HCT116 (cell line): ENCODE measurements around the gene GPBAR1. TPM values are rescaled to one million over a fixed set of nuclear protein-coding genes. Genes with fewer than 3 reads are reported as not detected.

Source experiments
- ATAC-seq: fragments of 200-7000 bp; cut with Tn5 transposase; 2 replicates; pipeline ENCODE4 v1.9.1; 2020; ENCODE audit warnings: mild to moderate bottlenecking, moderate library complexity
- BruUV-seq: library from RNA; stranded (reverse); fragments of 400-500 nt; replicated peaks from 2 replicates; lab custom pipeline; 2021; lab: Mats Ljungman, UMichigan
- CTCF ChIA-PET: fragments of 300-600 bp; sonication (Branson Sonifier 250); formaldehyde crosslinking; loops from one replicate; lab custom pipeline; 2021; ENCODE audit warnings: antibody characterized with exemption; lab: Charles Lee
- POLR2A ChIA-PET: fragments of 300-600, 350-600 bp; sonication (Branson Sonifier 250); formaldehyde crosslinking; loops from one replicate; lab custom pipeline; 2021; ENCODE audit warnings: antibody characterized with exemption; lab: Charles Lee
- RAD21 ChIA-PET, 2 experiments: fragments of 300-600 bp; sonication (Branson Sonifier 250); formaldehyde crosslinking; loops; one replicate each; lab custom pipeline; 2023; ENCODE audit warnings: low total read pairs in 2 of 2; ENCODE audit not compliant: uncharacterized antibody in 2 of 2, unreplicated experiment in 2 of 2, low non-redundant PET in 1 of 2; lab: Charles Lee
- DNase-seq: peaks from one replicate; pipeline ENCODE4 v3.0.0-alpha.2; 2010; ENCODE audit warnings: low read depth, low spot score
- H2AFZ ChIP-seq: fragments of 200-600 bp; shearing (Covaris generic), sonication (generic); 2 replicates; pipeline ENCODE4 v1.6.1; 2017; ENCODE audit warnings: low read depth, mixed run types, mixed read lengths, antibody characterized with exemption, low read length; ENCODE audit not compliant: poor library complexity, severe bottlenecking
- H3K27ac ChIP-seq: 2 replicates; pipeline ENCODE4 v1.5.1; 2012; ENCODE audit warnings: low read depth, low read length
- H3K27me3 ChIP-seq: fragments of 200-600 bp; sonication (generic); 2 replicates; pipeline ENCODE4 v1.6.1; 2016; ENCODE audit warnings: mixed run types, low read length, mixed read lengths; ENCODE audit not compliant: insufficient read depth
- H3K36me3 ChIP-seq, 2 experiments: fragments of 200-500 bp in 1 of 2; fragments of 200-600 bp in 1 of 2; sonication (Bioruptor generic) in 1 of 2; sonication (generic) in 1 of 2; 2 replicates each; pipeline versions ENCODE4 v1.5.1 to v1.6.1; 2014 to 2016; ENCODE audit warnings: low read length in 2 of 2, inconsistent platforms in 1 of 2, mixed read lengths in 1 of 2, mixed run types in 1 of 2; ENCODE audit not compliant: insufficient read depth in 2 of 2, control insufficient read depth in 1 of 2
- H3K4me1 ChIP-seq, 2 experiments: fragments of 200-600 bp in 1 of 2; sonication (generic) in 1 of 2; 2 replicates each; pipeline versions ENCODE4 v1.5.1 to v1.6.1; 2012 to 2017; ENCODE audit warnings: low read length in 2 of 2, inconsistent platforms in 1 of 2, mild to moderate bottlenecking in 1 of 2, mixed read lengths in 1 of 2, mixed run types in 1 of 2, moderate library complexity in 1 of 2; ENCODE audit not compliant: insufficient read depth in 2 of 2, control insufficient read depth in 1 of 2
- H3K4me2 ChIP-seq: fragments of 200-600 bp; sonication (generic); 2 replicates; pipeline ENCODE4 v1.6.1; 2017; ENCODE audit warnings: mixed run types, low read length, mixed read lengths
- H3K4me3 ChIP-seq, 2 experiments: fragments of 200-600 bp in 1 of 2; sonication (generic) in 1 of 2; replicated peaks in 1 of 2; 2 replicates each; pipeline ENCODE4 v1.5.1; 2011 to 2016; ENCODE audit warnings: low read length in 2 of 2, control low read depth in 1 of 2, low read depth in 1 of 2, mild to moderate bottlenecking in 1 of 2, mixed read lengths in 1 of 2, mixed run types in 1 of 2
- H3K79me2 ChIP-seq: fragments of 200-600 bp; sonication (generic); 2 replicates; pipeline ENCODE4 v1.6.1; 2017; ENCODE audit warnings: mild to moderate bottlenecking, mixed run types, low read length, moderate library complexity, mixed read lengths; ENCODE audit not compliant: insufficient read depth
- H3K9ac ChIP-seq: fragments of 200-600 bp; sonication (generic); 2 replicates; pipeline ENCODE4 v1.6.1; 2016; ENCODE audit warnings: low read length, mixed read lengths
- H3K9me2 ChIP-seq: fragments of 200-600 bp; sonication (generic), shearing (Covaris generic); 2 replicates; pipeline ENCODE4 v1.6.1; 2017; ENCODE audit warnings: mixed run types, mild to moderate bottlenecking, moderate library complexity; ENCODE audit not compliant: insufficient read depth
- H3K9me3 ChIP-seq, 2 experiments: fragments of 200-500 bp in 1 of 2; fragments of 200-600 bp in 1 of 2; sonication (Bioruptor generic) in 1 of 2; sonication (generic) in 1 of 2; 2 replicates each; pipeline ENCODE4 v1.6.1; 2014 to 2017; ENCODE audit warnings: low read length in 2 of 2, mixed read lengths in 2 of 2, inconsistent platforms in 1 of 2, low read depth in 1 of 2, mild to moderate bottlenecking in 1 of 2, mixed run types in 1 of 2, moderate library complexity in 1 of 2; ENCODE audit not compliant: control insufficient read depth in 1 of 2, insufficient read depth in 1 of 2
- H4K20me1 ChIP-seq: fragments of 200-600 bp; sonication (generic), shearing (Covaris generic); 2 replicates; pipeline ENCODE4 v1.6.1; 2017; ENCODE audit warnings: mixed run types, mild to moderate bottlenecking, moderate library complexity; ENCODE audit not compliant: insufficient read depth
- ATF3 ChIP-seq: IDR thresholded peaks from 2 replicates; pipeline ENCODE4 v1.6.1; 2012
- CBX3 ChIP-seq: IDR thresholded peaks from 2 replicates; pipeline ENCODE4 v1.6.1; 2012; ENCODE audit warnings: low read depth
- EGR1 ChIP-seq: IDR thresholded peaks from 2 replicates; pipeline ENCODE4 v1.6.1; 2012; ENCODE audit warnings: low read depth
- ELF1 ChIP-seq: IDR thresholded peaks from 2 replicates; pipeline ENCODE4 v1.6.1; 2012; ENCODE audit warnings: low read depth, borderline replicate concordance
- EZH2phosphoT487 ChIP-seq: fragments of 200-600 bp; IDR thresholded peaks from 2 replicates; pipeline ENCODE4 v1.6.1; 2018; ENCODE audit warnings: antibody characterized with exemption, borderline replicate concordance
- JUND ChIP-seq: IDR thresholded peaks from 2 replicates; pipeline ENCODE4 v1.6.1; 2012
- REST ChIP-seq: IDR thresholded peaks from 2 replicates; pipeline ENCODE4 v1.6.1; 2012; ENCODE audit warnings: low read depth
- SRF ChIP-seq: IDR thresholded peaks from 2 replicates; pipeline ENCODE4 v1.6.1; 2012; ENCODE audit warnings: low read depth
- ZNF274 ChIP-seq: fragments of 200-500 bp; sonication (Bioruptor generic); IDR thresholded peaks from 2 replicates; pipeline ENCODE4 v1.6.1; 2014; ENCODE audit warnings: mild to moderate bottlenecking, low read depth, low read length, inconsistent platforms
- intact Hi-C: fragments of 100-400 bp; cut with micrococcal nuclease; formaldehyde crosslinking; loops from 2 replicates; pipeline ENCODE4 v1.10.0; 2022
- total RNA-seq: library from RNA; stranded (reverse); gene quantifications from one replicate; pipeline ENCODE4 v1.2.1, GENCODE V29; 2021; ENCODE audit not compliant: unreplicated experiment
- TF ChIP-seq, protein P1 (sequence below): IDR thresholded peaks from 2 replicates; pipeline ENCODE4 v1.6.1; 2012

The GPBAR1 gene
- total RNA-seq, 1 experiment from 2014 or later: 0.27 TPM

GRCh38 chr2:218224186-218224585 lies 36.6 kb upstream of the GPBAR1 start:
- ATAC-seq (no peak), DNase-seq (no peak)
- Histone ChIP-seq H3K9ac (no peak overlapping the region), H3K4me3 (no peak overlapping the region), H3K36me3 (peaks cover 26 to 37% of the 10 kb centered on the region in 2 experiments; a peak in 3 of 4 replicates), H3K4me1 (peaks cover 12 to 16% of the 10 kb centered on the region in 2 experiments), H3K27ac (no peak overlapping the region), H4K20me1 (peaks cover 13% of the 10 kb centered on the region; the same call in 1 of the 2 replicates), H3K9me3 (no peaks in the 10 kb centered on the region), H3K4me2 (no peak overlapping the region), H2AFZ (no peak overlapping the region), H3K79me2 (peaks cover 87% of the 10 kb centered on the region), H3K9me2 (no peaks in the 10 kb centered on the region), H3K27me3 (no peaks in the 10 kb centered on the region)
- RAD21 ChIA-PET: no interaction called here
- CTCF ChIA-PET: no interaction called here
- intact Hi-C loops: no loop called here
- TF ChIP-seq EGR1 (no peak), ATF3 (no peak), ELF1 (no peak), CBX3 (no peak), EZH2phosphoT487 (no peak), REST (no peak), SRF (no peak), JUND (no peak), ZNF274 (no peak)
- TF ChIP-seq, protein P1, sequence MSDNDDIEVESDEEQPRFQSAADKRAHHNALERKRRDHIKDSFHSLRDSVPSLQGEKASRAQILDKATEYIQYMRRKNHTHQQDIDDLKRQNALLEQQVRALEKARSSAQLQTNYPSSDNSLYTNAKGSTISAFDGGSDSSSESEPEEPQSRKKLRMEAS: no peak
- POLR2A ChIA-PET: no interaction called here
- no TSS peak for BruUV-seq
